RWPE1 (cell line): ENCODE measurements around the gene TSPAN18.
A peak's percentile ranks its signal among the peaks of the same experiment; 100 is the strongest.

Experiments used
- CTCF ChIA-PET: fragments of 350-600 bp; sonication (Branson Sonifier 250); formaldehyde crosslinking; extraction: SDS; loops from one replicate; lab custom pipeline; 2021; lab: Yijun Ruan, JAX
- POLR2A ChIA-PET: fragments of 400-600 bp; formaldehyde crosslinking; extraction: SDS; loops from one replicate; lab custom pipeline; 2020; ENCODE audit warnings: antibody characterized with exemption; ENCODE audit not compliant: low non-redundant PET; lab: Yijun Ruan, JAX
- DNase-seq: peaks from one replicate; pipeline ENCODE4 v3.0.0; 2012; ENCODE audit warnings: low spot score
- H3K27ac ChIP-seq: fragments of 450-650 bp; 2 replicates; pipeline ENCODE4 v1.5.1; 2017
- CTCF ChIP-seq: fragments of 450-650 bp; conservative IDR thresholded peaks from 2 replicates; pipeline ENCODE4 v1.5.1; 2017; ENCODE audit warnings: low read depth, mild to moderate bottlenecking

The TSPAN18 gene, protein sequence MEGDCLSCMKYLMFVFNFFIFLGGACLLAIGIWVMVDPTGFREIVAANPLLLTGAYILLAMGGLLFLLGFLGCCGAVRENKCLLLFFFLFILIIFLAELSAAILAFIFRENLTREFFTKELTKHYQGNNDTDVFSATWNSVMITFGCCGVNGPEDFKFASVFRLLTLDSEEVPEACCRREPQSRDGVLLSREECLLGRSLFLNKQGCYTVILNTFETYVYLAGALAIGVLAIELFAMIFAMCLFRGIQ

GRCh38 chr11:44726283-44727113 lies at the start of gene TSPAN18:
TSPAN18 (plus strand) TSS chr11:44726962; CDS start chr11:44906417, 179,455 bp downstream.
- ChIA-PET POLR2A (interaction anchor here (0.6 kb wide), 1 partner anchor 1170 kb away, joined by 4 read pairs; no protein-coding TSS in a partner anchor), CTCF (interaction anchor here (1.6 kb wide), 1 partner anchor 200 kb away, joined by 5 read pairs; no protein-coding TSS in a partner anchor)
- no peak within 1 kb of the TSS for H3K27ac ChIP-seq
- DNase-seq, result no peak
- no peak for TF ChIP-seq CTCF

DNA sequence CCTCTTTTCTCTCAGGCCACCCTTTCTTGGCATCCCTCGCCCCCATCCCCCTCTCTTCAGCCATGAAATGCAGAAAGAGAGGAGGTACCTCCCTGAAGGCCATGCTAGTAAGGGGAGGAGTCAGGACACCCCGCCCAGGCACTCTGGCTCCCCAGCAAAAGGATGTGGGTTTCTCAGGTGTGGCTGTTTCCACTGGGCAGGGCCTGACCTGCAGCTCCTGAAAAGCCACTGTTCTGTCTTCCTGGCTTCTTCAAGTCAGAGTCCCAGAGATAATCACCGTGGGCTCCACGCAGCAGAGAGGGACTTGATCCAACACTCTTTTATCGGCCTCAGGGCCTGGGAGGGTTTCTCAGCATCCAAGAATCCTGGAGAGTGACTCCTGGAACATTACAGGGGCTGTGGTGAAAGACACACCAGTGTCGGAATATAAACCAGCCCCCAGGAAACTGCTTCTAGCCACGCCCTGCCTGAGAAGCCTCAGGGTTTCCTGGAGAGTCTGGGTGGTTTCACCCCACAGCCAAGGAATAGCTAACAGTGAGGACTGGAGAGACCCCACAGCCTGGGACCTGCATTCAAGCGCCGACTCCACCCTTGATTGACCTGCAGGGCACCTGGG lies 45.7 kb upstream of the TSPAN18 start:
- DNase-seq, result peak; percentile 63
- POLR2A ChIA-PET, result no interaction called here
- CTCF ChIA-PET, result interaction anchor here (0.7 kb wide), 1 partner anchor 93 kb away, joined by 3 read pairs; no protein-coding TSS in a partner anchor
- no peak for TF ChIP-seq CTCF
- H3K27ac ChIP-seq, result no peak overlapping the region

- no peak overlapping the region for H3K27ac ChIP-seq
- ChIA-PET POLR2A (no interaction called here), CTCF (interaction anchor here (0.7 kb wide), 1 partner anchor 92 kb away, joined by 3 read pairs; no protein-coding TSS in a partner anchor)
- DNase-seq, result peak; percentile 31
- TF ChIP-seq CTCF, result no peak
Observed at GRCh38 chr11:44681698-44682097, 45.1 kb upstream of the TSPAN18 start.

- POLR2A ChIA-PET, result no interaction called here
- TF ChIP-seq CTCF, result no peak
- DNase-seq, result no peak
- H3K27ac ChIP-seq, result no peak overlapping the region
- CTCF ChIA-PET, result interaction anchor here (0.7 kb wide), 1 partner anchor 35 kb away, joined by 3 read pairs; no protein-coding TSS in a partner anchor
Observed at GRCh38 chr11:44684859-44685281, 41.9 kb upstream of the TSPAN18 start.

- ChIA-PET CTCF (no interaction called here), POLR2A (no interaction called here)
- no peak overlapping the region for H3K27ac ChIP-seq
- DNase-seq, result no peak
- TF ChIP-seq CTCF, result no peak
Observed at GRCh38 chr11:44687388-44687787, 39.4 kb upstream of the TSPAN18 start.

DNA sequence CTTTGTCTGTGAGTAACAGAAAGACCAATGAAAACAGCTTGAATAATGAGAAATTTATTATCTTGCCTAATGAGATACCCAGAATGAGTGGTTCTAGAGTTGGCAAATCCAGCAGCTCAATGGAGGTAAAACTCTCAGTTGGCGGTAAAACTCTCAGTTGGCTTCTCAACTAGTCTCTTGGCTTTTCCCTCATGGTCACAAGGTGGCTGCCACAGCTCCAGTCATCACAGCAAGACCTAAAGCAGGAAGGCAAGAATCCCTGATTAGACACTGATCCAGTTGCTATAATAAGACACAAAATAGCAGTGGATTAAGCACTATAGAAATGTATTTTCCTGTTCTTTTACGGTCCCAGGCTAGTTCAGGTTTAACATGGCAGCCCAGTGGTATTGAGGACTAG lies 37.5 kb upstream of the TSPAN18 start:
- H3K27ac ChIP-seq, result no peak overlapping the region
- DNase-seq, result no peak
- ChIA-PET CTCF (no interaction called here), POLR2A (no interaction called here)
- no peak for TF ChIP-seq CTCF
